Ascending aorta (tissue), 2 donors: ENCODE results near the gene CNIH2. TPM values are rescaled to one million over a fixed set of nuclear protein-coding genes. Genes with fewer than 3 reads are reported as not detected.

Experiments
- DNase-seq, 2 donors: peaks; one replicate each; pipeline ENCODE4 v3.0.0-alpha.2; 2019; ENCODE audit warnings: low spot score in 2 of 2
- H3K27ac ChIP-seq, 2 donors: fragments of 200-600 bp; sonication (generic); one replicate each; pipeline ENCODE4 v1.5.1; 2016 to 2017; ENCODE audit warnings: mild to moderate bottlenecking in 1 of 2
- H3K27me3 ChIP-seq: fragments of 200-600 bp; sonication (generic); one replicate; pipeline ENCODE4 v1.5.1; 2017
- H3K36me3 ChIP-seq, 2 donors: fragments of 200-600 bp; sonication (generic); one replicate each; pipeline ENCODE4 v1.5.1; 2016
- H3K4me1 ChIP-seq, 2 donors: fragments of 200-600 bp; sonication (generic); one replicate each; pipeline ENCODE4 v1.5.1; 2016 to 2017; ENCODE audit warnings: mild to moderate bottlenecking in 1 of 2
- H3K4me3 ChIP-seq, 2 donors: fragments of 200-600 bp; sonication (generic); one replicate each; pipeline ENCODE4 v1.5.1; 2016 to 2017; ENCODE audit warnings: mild to moderate bottlenecking in 1 of 2
- H3K9me3 ChIP-seq, 2 donors: fragments of 200-600 bp; sonication (generic); one replicate each; pipeline ENCODE4 v1.5.1; 2016
- intact Hi-C: fragments of 100-400 bp; cut with DNase I; formaldehyde crosslinking; loops from one replicate; pipeline ENCODE4 v1.15.1; 2023
- total RNA-seq: library from RNA; depleted of rRNA; stranded (reverse); fragments of >200 nt; gene quantifications from one replicate; pipeline ENCODE4 v1.1.0, GENCODE V29; 2016
- TF ChIP-seq, protein P1 (sequence below), 3 experiments: fragments of 200-600 bp in 2 of 3; fragments of 450-650 bp in 1 of 3; sonication (generic) in 2 of 3; IDR thresholded peaks; one replicate each; pipeline ENCODE4 v1.5.1; 2016 to 2019; ENCODE audit warnings: antibody characterized with exemption in 3 of 3, mild to moderate bottlenecking in 1 of 3, moderate library complexity in 1 of 3

CNIH2 gene
- total RNA-seq, 1 donor from 2014 or later: not detected

- TF ChIP-seq, protein P1, sequence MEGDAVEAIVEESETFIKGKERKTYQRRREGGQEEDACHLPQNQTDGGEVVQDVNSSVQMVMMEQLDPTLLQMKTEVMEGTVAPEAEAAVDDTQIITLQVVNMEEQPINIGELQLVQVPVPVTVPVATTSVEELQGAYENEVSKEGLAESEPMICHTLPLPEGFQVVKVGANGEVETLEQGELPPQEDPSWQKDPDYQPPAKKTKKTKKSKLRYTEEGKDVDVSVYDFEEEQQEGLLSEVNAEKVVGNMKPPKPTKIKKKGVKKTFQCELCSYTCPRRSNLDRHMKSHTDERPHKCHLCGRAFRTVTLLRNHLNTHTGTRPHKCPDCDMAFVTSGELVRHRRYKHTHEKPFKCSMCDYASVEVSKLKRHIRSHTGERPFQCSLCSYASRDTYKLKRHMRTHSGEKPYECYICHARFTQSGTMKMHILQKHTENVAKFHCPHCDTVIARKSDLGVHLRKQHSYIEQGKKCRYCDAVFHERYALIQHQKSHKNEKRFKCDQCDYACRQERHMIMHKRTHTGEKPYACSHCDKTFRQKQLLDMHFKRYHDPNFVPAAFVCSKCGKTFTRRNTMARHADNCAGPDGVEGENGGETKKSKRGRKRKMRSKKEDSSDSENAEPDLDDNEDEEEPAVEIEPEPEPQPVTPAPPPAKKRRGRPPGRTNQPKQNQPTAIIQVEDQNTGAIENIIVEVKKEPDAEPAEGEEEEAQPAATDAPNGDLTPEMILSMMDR (IDR thresholded peaks at IDR 0.05): no peak
- H3K27me3 ChIP-seq: no peaks in the 10 kb centered on the region
- H3K36me3 ChIP-seq: peaks cover 31 to 55% of the 10 kb centered on the region in 2 donors
- H3K27ac ChIP-seq: no peak overlapping the region
- intact Hi-C loops: loop anchor here (10.0 kb wide), 1 partner anchor 409 kb away; the partner anchor contains the start of gene CFL1
- H3K4me3 ChIP-seq: no peak overlapping the region
- no peak for DNase-seq
- H3K9me3 ChIP-seq: no peaks in the 10 kb centered on the region
- H3K4me1 ChIP-seq: peaks cover 2 to 9% of the 10 kb centered on the region in 2 donors
These were observed 14.2 kb upstream of the CNIH2 start for GRCh38 chr11:66263785-66264184.

GRCh38 chr11:66264383-66264782 is 13.6 kb upstream of the CNIH2 start:
- TF ChIP-seq, protein P1 (IDR thresholded peaks at IDR 0.05): no peak
- H3K36me3 ChIP-seq: peaks cover 31 to 55% of the 10 kb centered on the region in 2 donors

DNA sequence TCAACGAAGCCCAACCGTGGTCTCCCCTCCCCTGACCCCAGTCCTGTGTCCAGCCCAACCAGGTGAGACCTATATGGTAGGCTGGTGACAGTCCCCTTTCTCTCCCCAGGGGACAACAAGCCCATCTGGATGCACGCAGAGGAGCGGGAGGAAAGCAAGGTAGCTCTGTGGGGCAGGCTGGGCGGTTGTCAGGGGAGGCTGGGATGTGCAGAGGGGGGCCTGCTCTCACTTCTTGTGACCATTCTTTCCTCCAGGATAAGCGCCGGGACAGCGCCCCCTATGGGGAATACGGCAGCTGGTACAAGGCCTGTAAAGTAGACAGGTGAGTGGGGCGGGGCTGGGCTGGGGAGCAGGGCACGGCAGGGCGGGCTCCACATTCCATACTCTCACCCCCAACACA is 13.1 kb upstream of the CNIH2 start:
- peaks cover 31 to 54% of the 10 kb centered on the region in 2 donors for H3K36me3 ChIP-seq
- no peaks in the 10 kb centered on the region for H3K27me3 ChIP-seq
- no peak overlapping the region for H3K4me3 ChIP-seq
- H3K9me3 ChIP-seq: no peaks in the 10 kb centered on the region
- no peak overlapping the region for H3K27ac ChIP-seq
- TF ChIP-seq, protein P1 (IDR thresholded peaks at IDR 0.05): peak in 1 of 3 experiments; percentile 13
- H3K4me1 ChIP-seq: peaks cover 0 to 16% of the 10 kb centered on the region in 2 donors
- intact Hi-C loops: loop anchor here (5.0 to 10.0 kb wide), 2 partner anchors 193 to 410 kb away; partner anchors contain the start of genes CFL1 and PACS1
- no peak for DNase-seq

More at GRCh38 chr11:66264383-66264782, 13.6 kb upstream of the CNIH2 start:
- Histone ChIP-seq H3K9me3 (no peaks in the 10 kb centered on the region), H3K4me3 (no peak overlapping the region), H3K4me1 (peaks cover 0 to 11% of the 10 kb centered on the region in 2 donors), H3K27me3 (no peaks in the 10 kb centered on the region), H3K27ac (no peak overlapping the region)
- intact Hi-C loops: loop anchor here (10.0 kb wide), 1 partner anchor 410 kb away; the partner anchor contains the start of gene CFL1
- DNase-seq: no peak

GRCh38 chr11:66265531-66266377 is 12.2 kb upstream of the CNIH2 start:
- H3K4me3 ChIP-seq: no peak overlapping the region
- intact Hi-C loops: loop anchor here (2.0 to 10.0 kb wide), 3 partner anchors 193 to 603 kb away; partner anchors contain the start of genes CFL1, PACS1 and RELA
- peaks cover 0 to 24% of the 10 kb centered on the region in 2 donors for H3K4me1 ChIP-seq
- TF ChIP-seq, protein P1 (IDR thresholded peaks at IDR 0.05): no peak
- H3K27ac ChIP-seq: peak overlapping the region in 1 of 2 donors; percentile 94
- H3K27me3 ChIP-seq: no peaks in the 10 kb centered on the region
- DNase-seq: no peak
- no peaks in the 10 kb centered on the region for H3K9me3 ChIP-seq
- H3K36me3 ChIP-seq: peaks cover 31 to 46% of the 10 kb centered on the region in 2 donors

- H3K9me3 ChIP-seq: no peaks in the 10 kb centered on the region
- H3K4me1 ChIP-seq: peaks cover 0 to 24% of the 10 kb centered on the region in 2 donors
- intact Hi-C loops: loop anchor here (2.0 to 10.0 kb wide), 3 partner anchors 194 to 604 kb away; partner anchors contain the start of genes CFL1, PACS1 and RELA
- H3K27me3 ChIP-seq: no peaks in the 10 kb centered on the region
- peak overlapping the region; percentile 63 to 84 for H3K4me3 ChIP-seq
- H3K27ac ChIP-seq: peak overlapping the region; percentile 94 to 99
- TF ChIP-seq, protein P1 (IDR thresholded peaks at IDR 0.05): no peak
- DNase-seq: no peak
- peaks cover 32 to 39% of the 10 kb centered on the region in 2 donors for H3K36me3 ChIP-seq
These were observed 11.5 kb upstream of the CNIH2 start for GRCh38 chr11:66266378-66267038.
